ENCODE results near the gene C17orf78.
"Not testable (repeated sequence)": the region's sequence is repeated elsewhere in the genome, so short reads cannot be mapped to it uniquely, and the experiment has no call there.

- TF ChIP-seq POLR2A, CTCF, POLR2AphosphoS5 (IDR thresholded peaks at IDR 0.05): not testable (repeated sequence)
Observed at GRCh38 chr17:37408145-37408479, 32.3 kb downstream of the C17orf78 start.

Measured in breast epithelium (tissue), 3 donors.